NB4 (cell line): ENCODE measurements around the gene LRIT3.

Experiments used
- DNase-seq: peaks from one replicate; pipeline ENCODE4 v3.0.0; 2010; ENCODE audit warnings: low read depth
- H3K4me3 ChIP-seq: one replicate; pipeline ENCODE4 v1.5.1; 2011; ENCODE audit warnings: mild to moderate bottlenecking, low read depth, low read length, moderate library complexity
- CTCF ChIP-seq: IDR thresholded peaks from one replicate; pipeline ENCODE4 v1.5.1; 2012; ENCODE audit warnings: low read depth, low read length
- MAX ChIP-seq: IDR thresholded peaks from 2 replicates; pipeline ENCODE4 v1.6.1; 2011; ENCODE audit warnings: low read depth, low read length
- MYC ChIP-seq: IDR thresholded peaks from 2 replicates; pipeline ENCODE4 v1.6.1; 2011; ENCODE audit warnings: low read depth, low read length
- POLR2A ChIP-seq: IDR thresholded peaks from 2 replicates; pipeline ENCODE4 v1.6.1; 2011; ENCODE audit warnings: mild to moderate bottlenecking; ENCODE audit not compliant: insufficient read length; ENCODE audit errors: extremely low read depth

The LRIT3 gene

DNA sequence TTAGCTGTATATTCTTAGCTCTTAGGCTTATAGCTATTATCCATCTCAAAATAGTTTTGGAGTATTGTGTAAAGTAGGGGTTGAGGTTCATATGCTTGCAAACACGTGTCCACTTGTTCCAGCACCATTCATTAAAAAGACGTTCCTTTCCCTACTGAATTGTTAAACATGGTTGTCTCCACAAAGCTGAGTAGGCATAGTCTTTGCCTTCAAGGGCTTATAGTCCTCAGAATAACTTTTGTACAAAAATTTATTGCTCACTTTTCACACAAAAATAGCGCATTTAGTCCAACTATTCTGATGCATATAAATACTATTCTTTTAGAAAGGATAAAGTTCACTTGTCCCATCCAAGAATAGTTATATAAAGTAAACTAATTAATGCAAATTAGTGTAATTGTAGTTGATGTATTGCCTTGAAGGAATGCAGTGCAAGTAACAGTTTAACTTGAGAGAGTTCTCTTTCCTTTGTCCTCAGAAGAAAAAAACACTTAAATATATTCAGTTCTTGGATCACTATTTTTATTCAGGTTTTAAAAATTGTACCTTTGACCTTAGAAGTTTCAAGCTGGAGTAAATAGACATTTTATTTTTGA, 14.1 kb downstream of the LRIT3 start:
- no peak for DNase-seq
- H3K4me3 ChIP-seq, result no peak overlapping the region
- TF ChIP-seq CTCF (no peak), MYC (no peak), MAX (no peak), POLR2A (no peak)

GRCh38 chr4:109864134-109864533, 16.2 kb downstream of the LRIT3 start:
- DNase-seq, result no peak
- H3K4me3 ChIP-seq, result no peak overlapping the region
- TF ChIP-seq POLR2A (no peak), MYC (no peak), MAX (no peak), CTCF (no peak)

DNA sequence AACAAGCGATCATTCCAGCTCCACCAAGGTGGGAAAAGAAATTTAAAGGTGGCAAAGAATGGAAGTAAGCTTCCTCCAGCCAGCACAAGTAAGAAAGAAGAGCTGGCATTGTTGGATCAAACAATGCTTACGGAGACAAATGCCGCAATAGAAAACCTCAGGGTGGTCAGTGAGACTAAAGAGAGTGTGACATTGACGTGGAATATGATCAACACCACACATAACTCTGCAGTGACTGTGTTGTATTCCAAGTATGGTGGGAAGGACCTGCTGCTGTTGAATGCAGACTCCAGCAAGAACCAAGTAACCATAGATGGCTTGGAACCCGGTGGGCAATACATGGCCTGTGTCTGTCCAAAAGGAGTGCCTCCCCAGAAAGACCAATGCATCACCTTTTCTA, 22.2 kb downstream of the LRIT3 start:
- TF ChIP-seq CTCF (no peak), MAX (no peak), MYC (no peak), POLR2A (no peak)
- H3K4me3 ChIP-seq, result no peak overlapping the region
- DNase-seq, result no peak

GRCh38 chr4:109872065-109872464, 24.2 kb downstream of the LRIT3 start:
- H3K4me3 ChIP-seq, result no peak overlapping the region
- TF ChIP-seq MYC (no peak), POLR2A (no peak), CTCF (no peak), MAX (no peak)
- DNase-seq, result no peak

GRCh38 chr4:109872950-109873656, 25.2 kb downstream of the LRIT3 start:
- H3K4me3 ChIP-seq, result no peak overlapping the region
- no peak for DNase-seq
- TF ChIP-seq MAX (no peak), CTCF (no peak), POLR2A (no peak)
